HepG2 (cell line): ENCODE data around the gene RELB. TPM values are rescaled to one million over a fixed set of nuclear protein-coding genes. Genes with fewer than 3 reads are reported as not detected.

Experiments used
- HNRNPUL1 ChIP-seq: fragments of 200-400 bp; formaldehyde crosslinking; IDR thresholded peaks from 2 replicates; pipeline ENCODE4 v1.6.1; 2017; ENCODE audit warnings: low read depth, mild to moderate bottlenecking, low read length, moderate library complexity
- MLLT10 ChIP-seq: sonication (generic); formaldehyde crosslinking; IDR thresholded peaks from 2 replicates; pipeline ENCODE4 v1.4.0; 2020; ENCODE audit warnings: missing genetic modification reagents
- RAD21 ChIP-seq: fragments of 450-650 bp; formaldehyde crosslinking; IDR thresholded peaks from 2 replicates; pipeline ENCODE4 v1.5.0; 2020; ENCODE audit warnings: mild to moderate bottlenecking
- RBM22 ChIP-seq: fragments of 200-400 bp; formaldehyde crosslinking; optimal IDR thresholded peaks from 2 replicates; pipeline ENCODE3; 2017; ENCODE audit warnings: mild to moderate bottlenecking, low read length, moderate library complexity
- SP5 ChIP-seq: IDR thresholded peaks from 2 replicates; pipeline ENCODE4 v1.6.1; 2016; ENCODE audit warnings: low read depth, borderline replicate concordance
- ZNF670 ChIP-seq: sonication (generic); formaldehyde crosslinking; IDR thresholded peaks from 2 replicates; pipeline ENCODE4 v1.8.0; 2022; ENCODE audit warnings: mild to moderate bottlenecking, missing genetic modification reagents, borderline replicate concordance
- ZNF674 ChIP-seq: sonication (generic); formaldehyde crosslinking; IDR thresholded peaks from 2 replicates; pipeline ENCODE4 v1.5.0; 2020; ENCODE audit warnings: low read depth, mild to moderate bottlenecking, missing genetic modification reagents
- ZNF7 ChIP-seq: IDR thresholded peaks from 2 replicates; pipeline ENCODE4 v1.6.1; 2016; ENCODE audit warnings: missing biosample characterization, missing genetic modification reagents
- ZNF839 ChIP-seq: sonication (generic); formaldehyde crosslinking; IDR thresholded peaks from 2 replicates; pipeline ENCODE4 v1.4.0; 2020; ENCODE audit warnings: missing genetic modification reagents, mild to moderate bottlenecking, borderline replicate concordance
- ZNF878 ChIP-seq: sonication (generic); formaldehyde crosslinking; IDR thresholded peaks from 2 replicates; pipeline ENCODE4 v1.8.1; 2023; ENCODE audit warnings: mild to moderate bottlenecking, missing genetic modification reagents, moderate library complexity
- polyA plus RNA-seq, 8 experiments: library from polyadenylated mRNA; depleted of rRNA in 3 of 8; stranded (reverse) in 7 of 8; unstranded in 1 of 8; fragments of >200 nt; fragmentation: Illumina TruSeq in 4 of 8; extraction: Trizol in 4 of 8; gene quantifications; 2 replicates each; pipeline versions ENCODE4 v1.2.1 to v1.2.3, GENCODE V29; 2011 to 2016; ENCODE audit warnings: low read depth in 4 of 8, missing spikeins in 1 of 8, mixed read lengths in 1 of 8; ENCODE audit not compliant: insufficient read depth in 1 of 8
- total RNA-seq, 5 experiments: library from RNA; depleted of rRNA; stranded (reverse); fragments of >200 nt; fragmentation: Illumina TruSeq; extraction: Trizol; gene quantifications; 2 replicates each; pipeline ENCODE4 v1.2.3, GENCODE V29; 2016; ENCODE audit warnings: low read depth in 1 of 5
- TF ChIP-seq, protein P1 (sequence below), 2 experiments: IDR thresholded peaks; 2 replicates each; pipeline ENCODE4 v1.6.1; 2011 to 2012; ENCODE audit warnings: low read length in 2 of 2, borderline replicate concordance in 1 of 2, low read depth in 1 of 2, mild to moderate bottlenecking in 1 of 2, moderate library complexity in 1 of 2
- TF ChIP-seq, protein P2 (sequence below): sonication (generic); formaldehyde crosslinking; IDR thresholded peaks from 2 replicates; pipeline ENCODE4 v1.4.0; 2020; ENCODE audit warnings: missing genetic modification reagents, mild to moderate bottlenecking, borderline replicate concordance
- TF ChIP-seq, protein P3 (sequence below): sonication (generic); formaldehyde crosslinking; IDR thresholded peaks from 2 replicates; pipeline ENCODE4 v1.4.0; 2020; ENCODE audit warnings: missing genetic modification reagents
- TF ChIP-seq, protein P4 (sequence below): sonication (generic); formaldehyde crosslinking; IDR thresholded peaks from 2 replicates; pipeline ENCODE4 v1.9.0; 2021; ENCODE audit warnings: missing genetic modification reagents, borderline replicate concordance
- TF ChIP-seq, protein P5 (sequence below): sonication (generic); formaldehyde crosslinking; IDR thresholded peaks from 2 replicates; pipeline ENCODE4 v1.8.1; 2023; ENCODE audit warnings: mild to moderate bottlenecking, missing genetic modification reagents, borderline replicate concordance

The RELB gene
- total and polyA plus RNA-seq, 2 of the 13 experiments (the other 11 are each of a cell fraction or from before 2014, with no cell fraction given), result 1.9 to 3.5 TPM

DNA sequence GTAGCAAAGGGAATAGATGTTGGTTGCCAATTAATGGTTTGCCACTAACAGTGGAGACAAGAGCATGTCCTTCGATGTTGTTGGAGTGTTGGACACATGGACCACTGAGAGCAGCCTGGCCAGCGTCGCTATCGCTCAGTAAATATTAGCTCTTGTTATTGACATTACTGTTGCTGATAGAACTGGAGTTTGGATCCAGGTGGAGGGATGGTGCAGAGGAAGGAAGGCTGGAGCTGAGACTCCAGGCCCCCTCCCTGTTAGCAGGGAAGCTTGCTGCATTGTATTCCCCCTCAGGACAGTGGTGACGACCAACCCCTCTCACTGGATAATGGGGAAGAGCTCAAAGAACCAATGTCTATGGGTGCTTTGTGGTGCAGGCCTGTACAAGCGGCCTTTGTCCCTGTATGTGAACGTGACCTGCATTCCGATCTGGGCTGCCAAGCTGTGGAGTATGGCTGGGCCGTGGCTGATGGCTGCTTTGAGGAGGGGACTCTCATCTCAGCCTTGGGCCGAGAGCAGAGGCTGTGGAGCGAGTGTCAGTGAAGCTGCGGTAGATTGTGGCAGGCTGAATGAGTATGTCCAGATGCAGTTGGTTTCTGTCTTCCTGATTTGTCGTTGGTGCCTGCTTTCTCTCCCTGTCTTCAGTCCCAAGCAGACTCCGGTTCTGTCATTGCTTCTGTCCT is 44.5 kb downstream of the RELB start (continued):
- TF ChIP-seq, protein P1, sequence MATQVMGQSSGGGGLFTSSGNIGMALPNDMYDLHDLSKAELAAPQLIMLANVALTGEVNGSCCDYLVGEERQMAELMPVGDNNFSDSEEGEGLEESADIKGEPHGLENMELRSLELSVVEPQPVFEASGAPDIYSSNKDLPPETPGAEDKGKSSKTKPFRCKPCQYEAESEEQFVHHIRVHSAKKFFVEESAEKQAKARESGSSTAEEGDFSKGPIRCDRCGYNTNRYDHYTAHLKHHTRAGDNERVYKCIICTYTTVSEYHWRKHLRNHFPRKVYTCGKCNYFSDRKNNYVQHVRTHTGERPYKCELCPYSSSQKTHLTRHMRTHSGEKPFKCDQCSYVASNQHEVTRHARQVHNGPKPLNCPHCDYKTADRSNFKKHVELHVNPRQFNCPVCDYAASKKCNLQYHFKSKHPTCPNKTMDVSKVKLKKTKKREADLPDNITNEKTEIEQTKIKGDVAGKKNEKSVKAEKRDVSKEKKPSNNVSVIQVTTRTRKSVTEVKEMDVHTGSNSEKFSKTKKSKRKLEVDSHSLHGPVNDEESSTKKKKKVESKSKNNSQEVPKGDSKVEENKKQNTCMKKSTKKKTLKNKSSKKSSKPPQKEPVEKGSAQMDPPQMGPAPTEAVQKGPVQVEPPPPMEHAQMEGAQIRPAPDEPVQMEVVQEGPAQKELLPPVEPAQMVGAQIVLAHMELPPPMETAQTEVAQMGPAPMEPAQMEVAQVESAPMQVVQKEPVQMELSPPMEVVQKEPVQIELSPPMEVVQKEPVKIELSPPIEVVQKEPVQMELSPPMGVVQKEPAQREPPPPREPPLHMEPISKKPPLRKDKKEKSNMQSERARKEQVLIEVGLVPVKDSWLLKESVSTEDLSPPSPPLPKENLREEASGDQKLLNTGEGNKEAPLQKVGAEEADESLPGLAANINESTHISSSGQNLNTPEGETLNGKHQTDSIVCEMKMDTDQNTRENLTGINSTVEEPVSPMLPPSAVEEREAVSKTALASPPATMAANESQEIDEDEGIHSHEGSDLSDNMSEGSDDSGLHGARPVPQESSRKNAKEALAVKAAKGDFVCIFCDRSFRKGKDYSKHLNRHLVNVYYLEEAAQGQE (IDR thresholded peaks at IDR 0.05; ENCODE audit: borderline replicate concordance in 1 of 2, low read depth in 1 of 2, low read length in 2 of 2), result no peak
- TF ChIP-seq RBM22 (peak; percentile 75), HNRNPUL1 (no peak), SP5 (CRISPR knock-in tag) (peak; percentile 62), ZNF839 (CRISPR knock-in tag) (no peak), ZNF878 (CRISPR knock-in tag) (peak; percentile 74; the same call in 1 of the 2 replicates), ZNF674 (CRISPR knock-in tag) (no peak), MLLT10 (CRISPR knock-in tag) (no peak), RAD21 (CRISPR knock-in tag) (0 out of 2 replicates have a peak, but pooled peaks have one; percentile 14), ZNF7 (no peak), ZNF670 (peak; percentile 22; the same call in 1 of the 2 replicates)
- TF ChIP-seq, protein P2, sequence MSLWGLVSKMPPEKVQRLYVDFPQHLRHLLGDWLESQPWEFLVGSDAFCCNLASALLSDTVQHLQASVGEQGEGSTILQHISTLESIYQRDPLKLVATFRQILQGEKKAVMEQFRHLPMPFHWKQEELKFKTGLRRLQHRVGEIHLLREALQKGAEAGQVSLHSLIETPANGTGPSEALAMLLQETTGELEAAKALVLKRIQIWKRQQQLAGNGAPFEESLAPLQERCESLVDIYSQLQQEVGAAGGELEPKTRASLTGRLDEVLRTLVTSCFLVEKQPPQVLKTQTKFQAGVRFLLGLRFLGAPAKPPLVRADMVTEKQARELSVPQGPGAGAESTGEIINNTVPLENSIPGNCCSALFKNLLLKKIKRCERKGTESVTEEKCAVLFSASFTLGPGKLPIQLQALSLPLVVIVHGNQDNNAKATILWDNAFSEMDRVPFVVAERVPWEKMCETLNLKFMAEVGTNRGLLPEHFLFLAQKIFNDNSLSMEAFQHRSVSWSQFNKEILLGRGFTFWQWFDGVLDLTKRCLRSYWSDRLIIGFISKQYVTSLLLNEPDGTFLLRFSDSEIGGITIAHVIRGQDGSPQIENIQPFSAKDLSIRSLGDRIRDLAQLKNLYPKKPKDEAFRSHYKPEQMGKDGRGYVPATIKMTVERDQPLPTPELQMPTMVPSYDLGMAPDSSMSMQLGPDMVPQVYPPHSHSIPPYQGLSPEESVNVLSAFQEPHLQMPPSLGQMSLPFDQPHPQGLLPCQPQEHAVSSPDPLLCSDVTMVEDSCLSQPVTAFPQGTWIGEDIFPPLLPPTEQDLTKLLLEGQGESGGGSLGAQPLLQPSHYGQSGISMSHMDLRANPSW (CRISPR knock-in tag), result 0 out of 2 replicates have a peak, but pooled peaks have one; percentile 27
- TF ChIP-seq, protein P3, sequence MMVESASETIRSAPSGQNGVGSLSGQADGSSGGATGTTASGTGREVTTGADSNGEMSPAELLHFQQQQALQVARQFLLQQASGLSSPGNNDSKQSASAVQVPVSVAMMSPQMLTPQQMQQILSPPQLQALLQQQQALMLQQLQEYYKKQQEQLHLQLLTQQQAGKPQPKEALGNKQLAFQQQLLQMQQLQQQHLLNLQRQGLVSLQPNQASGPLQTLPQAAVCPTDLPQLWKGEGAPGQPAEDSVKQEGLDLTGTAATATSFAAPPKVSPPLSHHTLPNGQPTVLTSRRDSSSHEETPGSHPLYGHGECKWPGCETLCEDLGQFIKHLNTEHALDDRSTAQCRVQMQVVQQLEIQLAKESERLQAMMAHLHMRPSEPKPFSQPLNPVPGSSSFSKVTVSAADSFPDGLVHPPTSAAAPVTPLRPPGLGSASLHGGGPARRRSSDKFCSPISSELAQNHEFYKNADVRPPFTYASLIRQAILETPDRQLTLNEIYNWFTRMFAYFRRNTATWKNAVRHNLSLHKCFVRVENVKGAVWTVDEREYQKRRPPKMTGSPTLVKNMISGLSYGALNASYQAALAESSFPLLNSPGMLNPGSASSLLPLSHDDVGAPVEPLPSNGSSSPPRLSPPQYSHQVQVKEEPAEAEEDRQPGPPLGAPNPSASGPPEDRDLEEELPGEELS, result peak; percentile 94
- TF ChIP-seq, protein P4, sequence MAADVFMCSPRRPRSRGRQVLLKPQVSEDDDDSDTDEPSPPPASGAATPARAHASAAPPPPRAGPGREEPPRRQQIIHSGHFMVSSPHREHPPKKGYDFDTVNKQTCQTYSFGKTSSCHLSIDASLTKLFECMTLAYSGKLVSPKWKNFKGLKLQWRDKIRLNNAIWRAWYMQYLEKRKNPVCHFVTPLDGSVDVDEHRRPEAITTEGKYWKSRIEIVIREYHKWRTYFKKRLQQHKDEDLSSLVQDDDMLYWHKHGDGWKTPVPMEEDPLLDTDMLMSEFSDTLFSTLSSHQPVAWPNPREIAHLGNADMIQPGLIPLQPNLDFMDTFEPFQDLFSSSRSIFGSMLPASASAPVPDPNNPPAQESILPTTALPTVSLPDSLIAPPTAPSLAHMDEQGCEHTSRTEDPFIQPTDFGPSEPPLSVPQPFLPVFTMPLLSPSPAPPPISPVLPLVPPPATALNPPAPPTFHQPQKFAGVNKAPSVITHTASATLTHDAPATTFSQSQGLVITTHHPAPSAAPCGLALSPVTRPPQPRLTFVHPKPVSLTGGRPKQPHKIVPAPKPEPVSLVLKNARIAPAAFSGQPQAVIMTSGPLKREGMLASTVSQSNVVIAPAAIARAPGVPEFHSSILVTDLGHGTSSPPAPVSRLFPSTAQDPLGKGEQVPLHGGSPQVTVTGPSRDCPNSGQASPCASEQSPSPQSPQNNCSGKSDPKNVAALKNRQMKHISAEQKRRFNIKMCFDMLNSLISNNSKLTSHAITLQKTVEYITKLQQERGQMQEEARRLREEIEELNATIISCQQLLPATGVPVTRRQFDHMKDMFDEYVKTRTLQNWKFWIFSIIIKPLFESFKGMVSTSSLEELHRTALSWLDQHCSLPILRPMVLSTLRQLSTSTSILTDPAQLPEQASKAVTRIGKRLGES, result 0 out of 2 replicates have a peak, but pooled peaks have one; percentile 42
- TF ChIP-seq, protein P5, sequence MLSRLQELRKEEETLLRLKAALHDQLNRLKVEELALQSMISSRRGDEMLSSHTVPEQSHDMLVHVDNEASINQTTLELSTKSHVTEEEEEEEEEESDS (CRISPR knock-in tag), result no peak
